Activated CD8-positive, alpha-beta memory T cell treated with anti-CD3 and anti-CD28 coated beads for 36 hours (primary cell): ENCODE results near the gene PAQR5. TPM values are rescaled to one million over a fixed set of nuclear protein-coding genes. Genes with fewer than 3 reads are reported as not detected.
"Not testable (repeated sequence)": the region's sequence is repeated elsewhere in the genome, so short reads cannot be mapped to it uniquely, and the experiment has no call there.

ENCODE experiments used
- CTCF ChIA-PET: fragments of 350-600 bp; sonication (Branson Sonifier 250); formaldehyde crosslinking; loops from one replicate; lab custom pipeline; 2021; ENCODE audit warnings: antibody characterized with exemption; lab: Charles Lee
- POLR2A ChIA-PET: fragments of 350-600 bp; sonication (Branson Sonifier 250); formaldehyde crosslinking; loops from one replicate; lab custom pipeline; 2021; ENCODE audit warnings: antibody characterized with exemption; lab: Charles Lee
- total RNA-seq, 2 experiments: library from RNA; stranded (reverse); gene quantifications; one replicate each; pipeline ENCODE4 v1.2.3, GENCODE V29; 2021

The PAQR5 gene
- total RNA-seq, 2 experiments from 2014 or later, result 0.13 TPM; not detected in 1

- ChIA-PET CTCF (interaction anchor here (0.6 to 2.0 kb wide), 5 partner anchors 8 to 108 kb away, joined by 3 to 9 read pairs (median 4); partner anchors contain the start of gene RPLP1), POLR2A (interaction anchor here (0.6 to 0.9 kb wide), 4 partner anchors 10 to 816 kb away, joined by 3 to 4 read pairs (median 3); partner anchors contain the start of gene KIF23)
Observed at GRCh38 chr15:69443032-69443611, 144.4 kb downstream of the PAQR5 start.

- ChIA-PET CTCF (interaction anchor here (2.0 kb wide), 1 partner anchor 9 kb away, joined by 9 read pairs; the partner anchor contains the start of gene RPLP1), POLR2A (no interaction called here)
Observed at GRCh38 chr15:69444686-69445085, 146.0 kb downstream of the PAQR5 start.

- ChIA-PET POLR2A (no interaction called here), CTCF (no interaction called here)
Observed at GRCh38 chr15:69446953-69447352, 148.2 kb downstream of the PAQR5 start.

GRCh38 chr15:69450221-69450620 lies 151.5 kb downstream of the PAQR5 start:
- CTCF ChIA-PET, result not testable (repeated sequence)
- POLR2A ChIA-PET, result interaction anchor here (0.7 kb wide), 1 partner anchor 50 kb away, joined by 3 read pairs; no protein-coding TSS in a partner anchor

- CTCF ChIA-PET, result interaction anchor here (0.7 to 4.5 kb wide), 4 partner anchors 8 to 1019 kb away, joined by 3 to 31 read pairs (median 3); no protein-coding TSS in a partner anchor
- POLR2A ChIA-PET, result interaction anchor here (0.7 to 4.0 kb wide), 6 partner anchors 11 to 1081 kb away, joined by 3 to 55 read pairs (median 9); partner anchors contain the start of gene TLE3
Observed at GRCh38 chr15:69450968-69451695, 152.4 kb downstream of the PAQR5 start.

- POLR2A ChIA-PET, result interaction anchor here (0.9 to 4.0 kb wide), 10 partner anchors 11 to 645 kb away, joined by 4 to 55 read pairs (median 6); partner anchors contain the start of genes KIF23 and TLE3
- CTCF ChIA-PET, result interaction anchor here (0.6 to 4.5 kb wide), 5 partner anchors 9 to 25 kb away, joined by 3 to 31 read pairs (median 4); no protein-coding TSS in a partner anchor
Observed at GRCh38 chr15:69451951-69452691, 153.4 kb downstream of the PAQR5 start.

- POLR2A ChIA-PET, result interaction anchor here (0.7 to 4.0 kb wide), 11 partner anchors 10 to 645 kb away, joined by 3 to 55 read pairs (median 5); partner anchors contain the start of genes KIF23 and TLE3
- CTCF ChIA-PET, result interaction anchor here (0.9 to 4.5 kb wide), 5 partner anchors 9 to 39 kb away, joined by 3 to 31 read pairs (median 4); partner anchors contain the start of gene KIF23
Observed at GRCh38 chr15:69452692-69453521, 154.2 kb downstream of the PAQR5 start, which contains the start of gene RPLP1. Gene RPLP1 (plus strand): TSS chr15:69452818. CDS start chr15:69452949, 131 bp downstream.

- POLR2A ChIA-PET, result interaction anchor here (4.0 kb wide), 1 partner anchor 8 kb away, joined by 55 read pairs; no protein-coding TSS in a partner anchor
- CTCF ChIA-PET, result interaction anchor here (1.3 to 4.5 kb wide), 2 partner anchors 8 to 13 kb away, joined by 8 to 31 read pairs; no protein-coding TSS in a partner anchor
Observed at GRCh38 chr15:69454953-69455352, 156.2 kb downstream of the PAQR5 start.

GRCh38 chr15:69456208-69457166 lies 157.8 kb downstream of the PAQR5 start:
- ChIA-PET POLR2A (no interaction called here), CTCF (interaction anchor here (1.0 to 1.4 kb wide), 2 partner anchors 11 to 13 kb away, joined by 4 read pairs; no protein-coding TSS in a partner anchor)

Other genes starting within 250 kb of the PAQR5 start
- 1 to 10 TPM; 5.3 to 6.1 TPM for gene GLCE, start 138.3 kb upstream of the PAQR5 start, total RNA-seq
- 10 to 100 TPM; 41.6 to 45.0 TPM for gene KIF23, start 115.4 kb downstream of the PAQR5 start, total RNA-seq
- 1,000 to 10,000 TPM; 2,049 to 2,137 TPM for gene RPLP1, start 153.9 kb downstream of the PAQR5 start, total RNA-seq